H1 (cell line): ENCODE data around the gene PLSCR1. TPM values are rescaled to one million over a fixed set of nuclear protein-coding genes. Genes with fewer than 3 reads are reported as not detected.

ENCODE experiments used
- CTCF ChIA-PET: fragments of 300-600 bp; sonication (Branson Sonifier 250); formaldehyde crosslinking; loops from one replicate; lab custom pipeline; 2021; ENCODE audit not compliant: partially characterized antibody; lab: Charles Lee
- POLR2A ChIA-PET: fragments of 300-600 bp; sonication (Branson Sonifier 250); formaldehyde crosslinking; loops from one replicate; lab custom pipeline; 2021; ENCODE audit warnings: inconsistent platforms; ENCODE audit not compliant: partially characterized antibody; lab: Charles Lee
- DNase-seq, 2 experiments: peaks; one replicate each; pipeline versions ENCODE4 v3.0.0 to v3.0.0-alpha.2; 2010 to 2022; ENCODE audit warnings: low spot score in 2 of 2, low read depth in 1 of 2, mixed read lengths in 1 of 2
- FAIRE-seq: peaks from 2 replicates; lab custom pipeline; 2011; peaks lifted over from hg19 to GRCh38; lab: Jason Lieb, UNC
- H2AFZ ChIP-seq: 2 replicates; pipeline ENCODE4 v1.8.1; 2012; ENCODE audit warnings: low read length, inconsistent platforms
- H2AK5ac ChIP-seq: 2 replicates; pipeline ENCODE4 v1.6.1; 2013; ENCODE audit warnings: low read depth, low read length
- H2BK120ac ChIP-seq: replicated peaks from 2 replicates; pipeline ENCODE3; 2013; ENCODE audit warnings: low read depth, low read length, inconsistent platforms
- H2BK12ac ChIP-seq: 2 replicates; pipeline ENCODE4 v1.6.1; 2013; ENCODE audit warnings: low read depth, low read length
- H2BK15ac ChIP-seq: 2 replicates; pipeline ENCODE4 v1.6.1; 2013; ENCODE audit warnings: low read length
- H2BK20ac ChIP-seq: 2 replicates; pipeline ENCODE4 v1.6.1; 2013; ENCODE audit warnings: low read length
- H2BK5ac ChIP-seq: 2 replicates; pipeline ENCODE4 v1.6.1; 2013; ENCODE audit warnings: low read depth, low read length
- H3K14ac ChIP-seq: 2 replicates; pipeline ENCODE4 v1.6.1; 2013; ENCODE audit warnings: inconsistent platforms; ENCODE audit not compliant: insufficient read length
- H3K18ac ChIP-seq: 2 replicates; pipeline ENCODE4 v1.6.1; 2013; ENCODE audit warnings: low read length; ENCODE audit errors: extremely low read depth
- H3K23ac ChIP-seq: 2 replicates; pipeline ENCODE4 v1.6.1; 2013; ENCODE audit warnings: inconsistent platforms; ENCODE audit not compliant: insufficient read length
- H3K23me2 ChIP-seq: 2 replicates; pipeline ENCODE4 v1.6.1; 2013; ENCODE audit warnings: low read depth, low read length
- H3K27ac ChIP-seq: 2 replicates; pipeline ENCODE4 v1.6.1; 2011; ENCODE audit warnings: low read depth, low read length, inconsistent platforms
- H3K27me3 ChIP-seq, 4 experiments: replicated peaks in 1 of 4; 1 replicate in 1 of 4; 2 replicates in 3 of 4; pipeline versions ENCODE4 v1.6.1 to v1.8.1; 2011 to 2013; ENCODE audit warnings: low read length in 3 of 4, mild to moderate bottlenecking in 3 of 4, inconsistent platforms in 2 of 4, mixed read lengths in 2 of 4, moderate library complexity in 1 of 4; ENCODE audit not compliant: control insufficient read depth in 3 of 4, insufficient read depth in 3 of 4; ENCODE audit errors: extremely low read depth in 1 of 4
- H3K36me3 ChIP-seq, 4 experiments: 2 replicates each; pipeline versions ENCODE4 v1.6.1 to v1.8.1; 2011 to 2013; ENCODE audit warnings: mild to moderate bottlenecking in 4 of 4, low read length in 3 of 4, moderate library complexity in 2 of 4, control low read depth in 1 of 4, inconsistent platforms in 1 of 4; ENCODE audit not compliant: insufficient read depth in 4 of 4, control insufficient read depth in 2 of 4
- H3K4ac ChIP-seq: replicated peaks from 2 replicates; pipeline ENCODE3; 2013; ENCODE audit warnings: low read length, low read depth, mixed read lengths, inconsistent platforms; ENCODE audit not compliant: insufficient read length
- H3K4me1 ChIP-seq, 4 experiments: replicated peaks in 1 of 4; 1 replicate in 1 of 4; 2 replicates in 3 of 4; pipeline versions ENCODE4 v1.6.1 to v1.8.1; 2011 to 2013; ENCODE audit warnings: low read length in 3 of 4, inconsistent platforms in 2 of 4, mixed read lengths in 1 of 4; ENCODE audit not compliant: insufficient read depth in 4 of 4, control insufficient read depth in 3 of 4
- H3K4me2 ChIP-seq, 2 experiments: 2 replicates each; pipeline versions ENCODE4 v1.6.1 to v1.8.1; 2011 to 2013; ENCODE audit warnings: low read depth in 2 of 2, low read length in 2 of 2, control low read depth in 1 of 2, inconsistent platforms in 1 of 2, mild to moderate bottlenecking in 1 of 2; ENCODE audit not compliant: insufficient read depth in 1 of 2
- H3K4me3 ChIP-seq, 4 experiments: fragments of 200-600, 300-600 bp in 1 of 4; sonication (generic), shearing (Covaris generic), sonication (Bioruptor Twin) in 1 of 4; 2 replicates each; pipeline versions ENCODE4 v1.5.1 to v1.8.1; 2011 to 2016; ENCODE audit warnings: low read length in 4 of 4, low read depth in 3 of 4, control low read depth in 2 of 4, inconsistent platforms in 2 of 4, mild to moderate bottlenecking in 2 of 4, mixed read lengths in 1 of 4, moderate library complexity in 1 of 4; ENCODE audit not compliant: insufficient read depth in 2 of 4; ENCODE audit errors: extremely low read depth in 1 of 4
- H3K56ac ChIP-seq: replicated peaks from 2 replicates; pipeline ENCODE3; 2013; ENCODE audit warnings: low read depth, mild to moderate bottlenecking, mixed read lengths, low read length, inconsistent platforms; ENCODE audit not compliant: insufficient read length
- H3K79me1 ChIP-seq: 2 replicates; pipeline ENCODE4 v1.6.1; 2013; ENCODE audit warnings: low read depth, low read length, control low read depth
- H3K79me2 ChIP-seq, 2 experiments: 2 replicates each; pipeline versions ENCODE4 v1.6.1 to v1.8.1; 2012 to 2013; ENCODE audit warnings: low read length in 2 of 2, mild to moderate bottlenecking in 2 of 2, inconsistent platforms in 1 of 2; ENCODE audit not compliant: insufficient read depth in 2 of 2, control insufficient read depth in 1 of 2
- H3K9ac ChIP-seq, 4 experiments: replicated peaks in 1 of 4; 1 replicate in 1 of 4; 2 replicates in 3 of 4; pipeline versions ENCODE4 v1.6.1 to v1.8.1; 2011 to 2013; ENCODE audit warnings: low read depth in 3 of 4, low read length in 3 of 4, control low read depth in 2 of 4, mild to moderate bottlenecking in 2 of 4, moderate library complexity in 2 of 4, inconsistent platforms in 1 of 4; ENCODE audit errors: extremely low read depth in 1 of 4
- H3K9me3 ChIP-seq, 2 experiments: 2 replicates each; pipeline versions ENCODE4 v1.6.1 to v1.8.1; 2012 to 2013; ENCODE audit warnings: mild to moderate bottlenecking in 2 of 2, moderate library complexity in 2 of 2, control low read depth in 1 of 2, inconsistent platforms in 1 of 2, low read depth in 1 of 2, low read length in 1 of 2, mixed read lengths in 1 of 2; ENCODE audit not compliant: insufficient read depth in 2 of 2
- H4K20me1 ChIP-seq, 2 experiments: replicated peaks in 1 of 2; 2 replicates each; pipeline versions ENCODE3 to v1.8.1; 2011 to 2013; ENCODE audit warnings: inconsistent platforms in 2 of 2, low read length in 2 of 2, mild to moderate bottlenecking in 1 of 2; ENCODE audit not compliant: insufficient read depth in 2 of 2, control insufficient read depth in 1 of 2
- H4K5ac ChIP-seq: 2 replicates; pipeline ENCODE4 v1.6.1; 2013; ENCODE audit warnings: low read length, low read depth, mixed read lengths, inconsistent platforms; ENCODE audit not compliant: insufficient read length
- H4K8ac ChIP-seq: 2 replicates; pipeline ENCODE4 v1.8.0; 2013; ENCODE audit warnings: mild to moderate bottlenecking, moderate library complexity, low read length, inconsistent platforms; ENCODE audit not compliant: insufficient read depth; ENCODE audit errors: extremely low read depth
- H4K91ac ChIP-seq: replicated peaks from 2 replicates; pipeline ENCODE3; 2013; ENCODE audit warnings: low read length, mixed read lengths, inconsistent platforms; ENCODE audit not compliant: insufficient read length
- BRCA1 ChIP-seq: IDR thresholded peaks from 2 replicates; pipeline ENCODE4 v1.6.1; 2012; ENCODE audit warnings: low read depth, low read length, improper control_type of control experiment
- EP300 ChIP-seq, 2 experiments: IDR thresholded peaks; 1 replicate in 1 of 2; 2 replicates in 1 of 2; pipeline ENCODE4 v1.6.1; 2011 to 2012; ENCODE audit warnings: low read depth in 2 of 2, low read length in 2 of 2, mild to moderate bottlenecking in 2 of 2, borderline replicate concordance in 1 of 2, inconsistent platforms in 1 of 2, moderate library complexity in 1 of 2
- EZH2 ChIP-seq: fragments of 200-600 bp; sonication (generic); IDR thresholded peaks from 2 replicates; pipeline ENCODE4 v1.7.1; 2012; ENCODE audit warnings: low read depth, mild to moderate bottlenecking, moderate library complexity, low read length, inconsistent platforms; ENCODE audit not compliant: severe bottlenecking
- GABPA ChIP-seq: IDR thresholded peaks from 2 replicates; pipeline ENCODE4 v1.6.1; 2011; ENCODE audit warnings: mild to moderate bottlenecking, low read length, moderate library complexity, borderline replicate concordance; ENCODE audit not compliant: insufficient read depth
- GTF2F1 ChIP-seq: IDR thresholded peaks from 2 replicates; pipeline ENCODE4 v1.6.1; 2012; ENCODE audit warnings: low read depth, low read length, improper control_type of control experiment, borderline replicate concordance
- RBBP5 ChIP-seq: IDR thresholded peaks from 2 replicates; pipeline ENCODE4 v1.7.1; 2012; ENCODE audit warnings: low read depth, mild to moderate bottlenecking, inconsistent platforms, low read length, moderate library complexity, borderline replicate concordance
- SRF ChIP-seq: IDR thresholded peaks from 2 replicates; pipeline ENCODE4 v1.6.1; 2011; ENCODE audit warnings: mild to moderate bottlenecking, low read depth, low read length, moderate library complexity
- TAF1 ChIP-seq: IDR thresholded peaks from 2 replicates; pipeline ENCODE4 v1.6.1; 2011; ENCODE audit warnings: mild to moderate bottlenecking, low read depth, low read length
- whole genome bisulfite sequencing, 2 experiments: shearing (Covaris generic) in 1 of 2; methylation state at CpG; one replicate each; pipeline versions ENCODE4 v1.1.6 to v1.1.7; 2013 to 2015; ENCODE audit warnings: low lambda C conversion rate in 2 of 2, mixed read lengths in 2 of 2, inconsistent platforms in 1 of 2, low coverage in 1 of 2, missing lambda C conversion rate in 1 of 2; ENCODE audit not compliant: insufficient replicate concordance in 2 of 2, insufficient coverage in 1 of 2, insufficient read length in 1 of 2; ENCODE audit errors: extremely low coverage in 1 of 2, missing lambda C conversion rate in 1 of 2; 5-methylcytosine and 5-hydroxymethylcytosine counted together
- polyA plus RNA-seq, 7 experiments: library from polyadenylated mRNA; depleted of rRNA in 3 of 7; stranded (reverse) in 5 of 7; unstranded in 2 of 7; fragments of >200 nt in 5 of 7; fragments of 200-250 nt in 2 of 7; gene quantifications; 1 replicate in 5 of 7; 2 replicates in 1 of 7; 4 replicates in 1 of 7; pipeline versions ENCODE4 v1.2.1 to v1.2.3, GENCODE V29; 2011 to 2013; ENCODE audit warnings: missing spikeins in 2 of 7, mixed read lengths in 2 of 7
- total RNA-seq: library from RNA; stranded (reverse); fragmentation: NEBNext Ultra II Directional; extraction: Animal tissue kit (Norgen Biotek cat#: 25700); gene quantifications from 2 replicates; pipeline ENCODE4 v1.2.1, GENCODE V29; 2021
- TF ChIP-seq, protein P1 (sequence below): IDR thresholded peaks from 2 replicates; pipeline ENCODE4 v1.6.1; 2011; ENCODE audit warnings: low read depth, mild to moderate bottlenecking, low read length; ENCODE audit not compliant: insufficient read depth

The PLSCR1 gene
- total and polyA plus RNA-seq, 2 of the 8 experiments (the other 6 are each of a cell fraction or from before 2014, with no cell fraction given), result 32.2 to 48.5 TPM

DNA sequence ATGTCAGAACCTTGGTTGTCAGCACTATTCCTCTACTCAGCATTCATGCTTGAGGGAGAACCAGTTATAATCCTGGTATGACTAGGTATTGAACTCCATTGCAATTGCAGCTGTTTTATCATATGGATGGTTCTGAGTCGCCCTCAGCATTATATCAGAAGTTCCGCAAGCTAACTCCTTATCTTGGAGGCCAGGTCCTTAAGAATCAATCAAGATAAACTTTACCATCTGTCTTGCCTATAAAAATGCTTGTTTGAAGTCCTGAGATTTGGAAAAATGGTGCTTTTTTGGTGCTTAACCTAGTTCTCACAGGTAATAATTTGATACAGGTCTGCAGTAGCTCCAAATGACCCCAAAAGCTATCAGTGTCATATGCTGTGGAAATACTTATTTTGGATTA, 16.3 kb upstream of the PLSCR1 start:
- CTCF ChIA-PET, result no interaction called here
- H3K79me1 ChIP-seq, result no peaks in the 10 kb centered on the region
- FAIRE-seq, result no peak

More for the DNA sequence above, 16.3 kb upstream of the PLSCR1 start:
- Histone ChIP-seq H3K14ac (no peak overlapping the region), H4K5ac (no peak overlapping the region), H3K23me2 (no peaks in the 10 kb centered on the region), H3K9me3 (peaks cover 0 to 7% of the 10 kb centered on the region in 2 experiments; a peak in 1 of 4 replicates), H3K4me2 (no peak overlapping the region), H3K18ac (no peak overlapping the region), H2BK15ac (no peak overlapping the region), H2BK12ac (no peak overlapping the region), H2BK20ac (no peak overlapping the region), H3K4me3 (no peak overlapping the region), H3K4ac (no peak overlapping the region), H2AK5ac (no peak overlapping the region), H3K56ac (no peak overlapping the region), H3K27me3 (no peaks in the 10 kb centered on the region), H3K79me2 (no peaks in the 10 kb centered on the region), H4K20me1 (no peaks in the 10 kb centered on the region), H2BK5ac (no peak overlapping the region), H3K9ac (no peak overlapping the region), H4K8ac (no peak overlapping the region), H2AFZ (no peak overlapping the region), H2BK120ac (no peak overlapping the region), H3K36me3 (no peaks in the 10 kb centered on the region), H3K4me1 (no peaks in the 10 kb centered on the region), H4K91ac (no peak overlapping the region), H3K23ac (no peak overlapping the region), H3K27ac (no peak overlapping the region)
- 94% methylated on average over 2 of the region's 2 CpGs; no CpG with 5 or more reads in 1 of the 2 experiments for WGBS, 2 experiments
- TF ChIP-seq RBBP5 (no peak), SRF (no peak), GABPA (no peak), TAF1 (no peak), EZH2 (no peak), BRCA1 (no peak), GTF2F1 (no peak), EP300 (IDR thresholded peaks at IDR 0.05; ENCODE audit: borderline replicate concordance in 1 of 2, low read depth in 2 of 2, low read length in 2 of 2) (no peak)
- TF ChIP-seq, protein P1, sequence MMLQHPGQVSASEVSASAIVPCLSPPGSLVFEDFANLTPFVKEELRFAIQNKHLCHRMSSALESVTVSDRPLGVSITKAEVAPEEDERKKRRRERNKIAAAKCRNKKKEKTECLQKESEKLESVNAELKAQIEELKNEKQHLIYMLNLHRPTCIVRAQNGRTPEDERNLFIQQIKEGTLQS, result no peak
- DNase-seq, result no peak
- POLR2A ChIA-PET, result no interaction called here
